Heart left ventricle (tissue), 16 donors: ENCODE measurements around the gene CACNA2D3. TPM values are rescaled to one million over a fixed set of nuclear protein-coding genes. Genes with fewer than 3 reads are reported as not detected.

ENCODE experiments used
- ATAC-seq, 4 donors: fragments of 200-7000 bp; cut with Tn5 transposase; one replicate each; pipeline ENCODE4 v1.9.1; 2020 to 2022; ENCODE audit warnings: moderate library complexity in 4 of 4, mild to moderate bottlenecking in 3 of 4, moderate number of reproducible peaks in 1 of 4
- DNase-seq, 5 donors: peaks; one replicate each; pipeline ENCODE4 v3.0.0-alpha.2; 2020
- H3K27ac ChIP-seq, 12 donors: fragments of 200-600 bp; sonication (generic) in 4 of 12; one replicate each; pipeline versions ENCODE4 v1.5.0 to v1.8.0; 2016 to 2022; ENCODE audit warnings: mild to moderate bottlenecking in 2 of 12
- H3K27me3 ChIP-seq, 9 donors: fragments of 200-600 bp; sonication (generic) in 2 of 9; one replicate each; pipeline versions ENCODE4 v1.5.1 to v1.8.0; 2016 to 2022; ENCODE audit warnings: mild to moderate bottlenecking in 3 of 9
- H3K36me3 ChIP-seq, 9 donors: fragments of 200-600 bp; sonication (generic) in 2 of 9; one replicate each; pipeline versions ENCODE4 v1.5.0 to v1.8.0; 2018 to 2022; ENCODE audit warnings: mild to moderate bottlenecking in 2 of 9
- H3K4me1 ChIP-seq, 12 donors: fragments of 200-600 bp; sonication (generic) in 4 of 12; one replicate each; pipeline versions ENCODE4 v1.5.0 to v1.8.0; 2016 to 2022; ENCODE audit warnings: mild to moderate bottlenecking in 3 of 12
- H3K4me3 ChIP-seq, 12 donors: fragments of 200-600 bp; sonication (generic) in 4 of 12; one replicate each; pipeline versions ENCODE4 v1.5.0 to v1.8.0; 2017 to 2022; ENCODE audit warnings: mild to moderate bottlenecking in 9 of 12, moderate library complexity in 4 of 12
- H3K9me3 ChIP-seq, 12 donors: fragments of 200-600 bp; sonication (generic) in 4 of 12; one replicate each; pipeline versions ENCODE4 v1.5.0 to v1.8.0; 2016 to 2022; ENCODE audit warnings: mild to moderate bottlenecking in 1 of 12
- POLR2A ChIP-seq, 2 donors: fragments of 450-650 bp; IDR thresholded peaks; one replicate each; pipeline ENCODE4 v1.6.1; 2017; ENCODE audit warnings: antibody characterized with exemption in 2 of 2, mild to moderate bottlenecking in 2 of 2, moderate library complexity in 2 of 2
- WGBS, 4 donors: extraction: QIAGEN DNeasy Blood & Tissue Kit in 2 of 4; methylation state at CpG; one replicate each; pipeline versions ENCODE4 v1.1.5 to v1.1.7; 2013 to 2018; 5-methylcytosine and 5-hydroxymethylcytosine counted together
- intact Hi-C, 10 donors: fragments of 100-400 bp; cut with DNase I; formaldehyde crosslinking; loops; one replicate each; pipeline versions ENCODE4 v1.11.1 to v1.14.2; 2022
- polyA plus RNA-seq, 2 donors: library from polyadenylated mRNA; stranded (reverse); fragments of 200-250 nt; gene quantifications; one replicate each; pipeline ENCODE4 v1.2.3, GENCODE V29; 2013
- total RNA-seq, 9 donors: library from RNA; depleted of rRNA in 2 of 9; stranded (reverse); fragments of >200 nt in 2 of 9; fragmentation: NEBNext Ultra II Directional in 3 of 9; extraction: Animal tissue kit (Norgen Biotek cat#: 25700) in 3 of 9; gene quantifications; one replicate each; pipeline versions ENCODE4 v1.1.0 to v1.2.4, GENCODE V29; 2016 to 2023
- TF ChIP-seq, protein P1 (sequence below), 12 donors: fragments of 200-600 bp; sonication (generic) in 4 of 12; IDR thresholded peaks; one replicate each; pipeline versions ENCODE4 v1.5.0 to v1.8.0; 2018 to 2022; ENCODE audit warnings: antibody characterized with exemption in 12 of 12, mild to moderate bottlenecking in 5 of 12
- donor health status: ischemic (EF 13 %, LVEDD 7.1; RV severe dilation, severe dysfunction).
- donor health status: healthy with polysubstance abuse.
- donor health status: DM: no; HTN: yes; CAD: no.
- donor health status: DM: no; HTN: no; CAD: no.
- donor health status: ischemic (EF 25% LVEDD 6.9; RV normal size, moderate dysfunction).
- donor health status: ischemic (EF 25% LVEDD 5.7; RV mildly dilated, moderate dysfunction).
- donor health status: healthy.
- donor health status: DM: yes; HTN: yes; CAD: no.
- donor health status: ischemic (EF 35%, LVEDD 5.7; RV mildly dilated, moderate dysfunction).
- donor health status: nonischemic (EF 11% LVEDD 7.7; RV severe dilation, severe dysfunction).
- donor health status: DM: yes; HTN: yes; CAD: no.
- donor health status: PGD.
- donor health status: ischemic (EF 29% LVEDD 5.4; RV normal size, mild dysfunction).
- donor health status: nonischemic (EF 23%, LVEDD 6.1; RV moderate dilation, normal function).

Gene CACNA2D3
- total and polyA plus RNA-seq, 11 donors = 0.17 to 25.1 (median 12.8) TPM

DNA sequence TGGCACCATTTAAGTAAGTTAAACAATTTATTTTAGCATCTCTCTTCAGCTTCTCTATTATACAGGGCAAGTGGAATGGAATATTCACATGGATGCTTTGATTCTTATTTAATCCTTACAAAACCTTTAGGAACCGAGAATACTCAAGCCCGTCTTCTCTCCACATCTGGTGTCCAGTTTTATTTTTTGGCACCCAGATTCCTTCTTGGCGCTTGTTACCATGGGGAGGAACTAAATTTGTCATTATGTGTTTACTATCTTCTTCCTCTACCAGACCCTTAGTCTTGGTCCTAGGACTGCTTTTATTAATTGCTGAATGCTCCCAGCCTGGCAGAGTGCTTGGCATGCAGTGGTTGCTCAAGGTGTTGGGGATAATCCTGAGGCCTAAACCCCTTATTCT, 138.8 kb downstream of the CACNA2D3 start:
- H3K4me1 ChIP-seq = peaks cover 0 to 6% (median 0%) of the 10 kb centered on the region in 12 donors
- no peak overlapping the region for H3K27ac ChIP-seq
- TF ChIP-seq POLR2A (IDR thresholded peaks at IDR 0.05) = no peak
- TF ChIP-seq, protein P1, sequence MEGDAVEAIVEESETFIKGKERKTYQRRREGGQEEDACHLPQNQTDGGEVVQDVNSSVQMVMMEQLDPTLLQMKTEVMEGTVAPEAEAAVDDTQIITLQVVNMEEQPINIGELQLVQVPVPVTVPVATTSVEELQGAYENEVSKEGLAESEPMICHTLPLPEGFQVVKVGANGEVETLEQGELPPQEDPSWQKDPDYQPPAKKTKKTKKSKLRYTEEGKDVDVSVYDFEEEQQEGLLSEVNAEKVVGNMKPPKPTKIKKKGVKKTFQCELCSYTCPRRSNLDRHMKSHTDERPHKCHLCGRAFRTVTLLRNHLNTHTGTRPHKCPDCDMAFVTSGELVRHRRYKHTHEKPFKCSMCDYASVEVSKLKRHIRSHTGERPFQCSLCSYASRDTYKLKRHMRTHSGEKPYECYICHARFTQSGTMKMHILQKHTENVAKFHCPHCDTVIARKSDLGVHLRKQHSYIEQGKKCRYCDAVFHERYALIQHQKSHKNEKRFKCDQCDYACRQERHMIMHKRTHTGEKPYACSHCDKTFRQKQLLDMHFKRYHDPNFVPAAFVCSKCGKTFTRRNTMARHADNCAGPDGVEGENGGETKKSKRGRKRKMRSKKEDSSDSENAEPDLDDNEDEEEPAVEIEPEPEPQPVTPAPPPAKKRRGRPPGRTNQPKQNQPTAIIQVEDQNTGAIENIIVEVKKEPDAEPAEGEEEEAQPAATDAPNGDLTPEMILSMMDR (IDR thresholded peaks at IDR 0.05) = no peak
- H3K4me3 ChIP-seq = no peak overlapping the region
- no peaks in the 10 kb centered on the region for H3K27me3 ChIP-seq
- no peaks in the 10 kb centered on the region for H3K9me3 ChIP-seq
- no peaks in the 10 kb centered on the region for H3K36me3 ChIP-seq
- intact Hi-C loops = no loop called here
- WGBS, 4 donors = 65 to 83% (median 69%) methylated on average over 3 of the region's 3 CpGs
- DNase-seq (no peak), ATAC-seq (no peak)

DNA sequence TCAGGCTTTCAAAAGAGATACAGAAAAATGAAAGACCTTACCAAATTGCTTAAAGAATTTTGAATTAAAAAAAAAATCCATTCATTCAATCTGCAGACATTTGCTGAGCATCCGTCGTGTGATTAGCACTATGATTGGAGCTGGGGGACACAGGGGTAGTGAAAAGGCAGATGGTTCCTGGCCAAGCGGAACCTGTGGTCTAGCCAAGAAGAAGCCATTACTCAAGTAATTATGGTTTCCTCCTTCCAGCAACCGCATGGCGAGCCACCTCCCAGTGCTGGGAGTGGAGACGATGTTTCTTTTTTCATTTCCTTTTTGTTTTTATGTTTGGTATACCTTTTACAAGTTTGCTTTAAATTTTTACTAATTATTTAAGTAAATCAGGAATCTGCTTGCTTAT, 140.2 kb downstream of the CACNA2D3 start:
- no peaks in the 10 kb centered on the region for H3K27me3 ChIP-seq
- intact Hi-C loops = no loop called here
- H3K4me3 ChIP-seq = no peak overlapping the region
- no peaks in the 10 kb centered on the region for H3K36me3 ChIP-seq
- no peak for TF ChIP-seq POLR2A (IDR thresholded peaks at IDR 0.05)
- TF ChIP-seq, protein P1 (IDR thresholded peaks at IDR 0.05) = no peak
- peaks cover 0 to 6% (median 0%) of the 10 kb centered on the region in 12 donors for H3K4me1 ChIP-seq
- WGBS, 4 donors = 78 to 86% (median 83%) methylated on average over 6 of the region's 6 CpGs
- ATAC-seq (no peak), DNase-seq (no peak)
- no peak overlapping the region for H3K27ac ChIP-seq
- H3K9me3 ChIP-seq = no peaks in the 10 kb centered on the region

DNA sequence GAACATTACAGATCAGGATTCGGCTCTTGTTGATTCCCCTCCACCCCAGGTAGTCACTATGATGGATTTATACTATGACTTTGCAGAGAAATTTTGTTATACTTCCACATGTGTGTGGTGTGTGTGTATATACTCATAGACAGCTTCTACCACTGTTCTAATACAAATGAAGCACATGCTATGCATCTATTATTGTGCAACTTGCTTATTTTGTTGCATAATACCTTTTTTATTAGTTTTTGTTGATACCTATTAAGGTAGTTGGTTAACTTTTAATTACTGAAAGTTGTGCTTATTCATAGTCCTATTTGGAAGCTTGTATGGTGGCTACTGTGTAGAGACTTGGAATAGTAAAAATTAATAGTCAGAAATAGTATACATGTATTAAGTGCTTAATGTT, 140.6 kb downstream of the CACNA2D3 start:
- Histone ChIP-seq H3K4me3 (no peak overlapping the region), H3K9me3 (no peaks in the 10 kb centered on the region), H3K36me3 (no peaks in the 10 kb centered on the region), H3K27ac (no peak overlapping the region), H3K27me3 (no peaks in the 10 kb centered on the region), H3K4me1 (peaks cover 0 to 6% (median 0%) of the 10 kb centered on the region in 12 donors)
- intact Hi-C loops = no loop called here
- DNase-seq (no peak), ATAC-seq (no peak)
- no peak for TF ChIP-seq POLR2A (IDR thresholded peaks at IDR 0.05)
- TF ChIP-seq, protein P1 (IDR thresholded peaks at IDR 0.05) = no peak
- 62 to 78% (median 73%) methylated on average over 1 of the region's 1 CpG for WGBS, 4 donors

DNA sequence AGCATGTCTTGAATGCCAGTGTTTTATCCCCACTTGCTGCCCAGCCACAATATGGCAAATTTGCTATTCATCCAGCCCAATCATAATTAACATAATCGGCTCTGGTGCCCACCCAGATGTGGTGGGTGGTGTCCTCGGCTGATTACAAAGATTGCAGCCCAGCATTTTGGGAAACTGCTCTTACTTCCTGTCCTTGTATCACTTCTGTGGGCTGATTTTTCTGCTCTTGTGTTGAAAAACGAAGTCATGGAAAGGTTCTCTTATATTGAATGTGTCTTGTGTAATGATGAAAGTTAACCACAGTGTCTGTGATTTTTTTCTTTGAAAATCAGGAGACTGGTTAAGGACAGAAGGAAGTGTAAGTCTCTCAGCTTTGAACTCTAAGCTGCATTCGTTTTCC, 141.7 kb downstream of the CACNA2D3 start:
- H3K27ac ChIP-seq = no peak overlapping the region
- H3K4me1 ChIP-seq = peaks cover 0 to 6% (median 0%) of the 10 kb centered on the region in 12 donors
- no peak overlapping the region for H3K4me3 ChIP-seq
- no peaks in the 10 kb centered on the region for H3K36me3 ChIP-seq
- 46 to 60% (median 55%) methylated on average over 4 of the region's 4 CpGs for WGBS, 4 donors
- intact Hi-C loops = no loop called here
- no peaks in the 10 kb centered on the region for H3K27me3 ChIP-seq
- no peaks in the 10 kb centered on the region for H3K9me3 ChIP-seq
- no peak for ATAC-seq
- no peak for DNase-seq
- TF ChIP-seq, protein P1 (IDR thresholded peaks at IDR 0.05) = no peak
- no peak for TF ChIP-seq POLR2A (IDR thresholded peaks at IDR 0.05)
